Nephron (organoid): ENCODE results near the gene BRD7.
A peak's percentile ranks its signal among the peaks of the same experiment; 100 is the strongest.

Source experiments
- H3K27ac Mint-ChIP-seq, 3 experiments: 2 replicates each; pipeline ENCODE4 v1.8.0; 2020; ENCODE audit warnings: mixed read lengths in 3 of 3, mild to moderate bottlenecking in 2 of 3, moderate library complexity in 1 of 3
- H3K27me3 Mint-ChIP-seq: 2 replicates; pipeline ENCODE4 v1.8.0; 2021; ENCODE audit warnings: low read depth, mild to moderate bottlenecking, moderate library complexity, mixed read lengths
- H3K36me3 Mint-ChIP-seq: 2 replicates; pipeline ENCODE4 v1.8.0; 2020; ENCODE audit warnings: low read depth, mixed read lengths
- H3K4me1 Mint-ChIP-seq: 2 replicates; pipeline ENCODE4 v1.8.0; 2020; ENCODE audit warnings: mixed read lengths
- H3K4me3 Mint-ChIP-seq, 3 experiments: 2 replicates each; pipeline ENCODE4 v1.8.0; 2020; ENCODE audit warnings: mild to moderate bottlenecking in 3 of 3, mixed read lengths in 3 of 3, moderate library complexity in 2 of 3
- H3K9me3 Mint-ChIP-seq: 2 replicates; pipeline ENCODE4 v1.8.0; 2020; ENCODE audit warnings: mixed read lengths
- TF ChIP-seq, protein P1 (sequence below), 3 experiments: fragments of 200-600 bp; sonication (generic); IDR thresholded peaks; one replicate each; pipeline ENCODE4 v1.5.0; 2021; ENCODE audit warnings: antibody characterized with exemption in 3 of 3; ENCODE audit not compliant: unreplicated experiment in 3 of 3

The BRD7 gene

DNA sequence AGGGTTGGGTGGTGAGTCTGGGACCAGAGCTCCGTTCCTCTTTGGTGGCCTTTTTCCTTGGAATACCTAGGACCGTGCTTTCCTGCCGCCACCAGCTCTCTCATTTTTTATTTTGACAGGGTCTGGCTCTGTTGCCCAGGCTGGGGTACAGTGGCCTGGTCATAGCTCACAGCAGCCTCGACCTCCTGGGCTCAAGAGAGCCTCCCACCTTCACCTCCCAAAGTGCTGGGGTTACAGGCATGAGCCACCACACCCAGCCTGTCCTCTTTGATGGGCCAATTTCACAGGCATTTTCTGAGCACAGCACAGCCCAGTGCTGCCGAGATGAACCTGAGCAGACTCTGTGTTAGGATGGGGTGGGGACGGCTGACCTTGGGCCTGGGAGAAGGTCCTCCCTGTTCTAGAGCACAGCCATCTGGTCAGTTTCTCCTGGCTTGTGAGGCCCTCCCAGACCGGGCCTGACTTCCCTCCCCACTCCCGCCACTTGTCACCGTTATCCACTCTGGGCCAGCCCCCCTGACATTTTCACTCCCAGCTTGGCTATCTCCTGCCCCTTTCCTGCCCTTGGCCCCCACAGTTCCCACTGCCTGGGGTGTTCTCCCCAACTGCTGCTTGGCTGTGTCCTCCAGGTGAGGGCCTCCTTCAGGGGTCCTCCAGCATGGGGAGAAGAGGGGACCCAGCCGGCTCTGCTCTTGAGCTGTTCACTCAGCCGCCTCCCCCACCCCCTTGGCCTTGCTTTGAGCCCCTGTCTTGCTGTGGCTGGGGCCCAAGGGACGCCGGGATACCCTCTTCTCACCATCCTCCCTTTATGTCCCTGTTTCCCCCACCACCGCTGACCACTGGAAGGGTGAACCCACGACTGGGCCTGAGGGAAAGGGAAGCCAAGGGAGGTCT, 97.4 kb downstream of the BRD7 start:
- TF ChIP-seq, protein P1, sequence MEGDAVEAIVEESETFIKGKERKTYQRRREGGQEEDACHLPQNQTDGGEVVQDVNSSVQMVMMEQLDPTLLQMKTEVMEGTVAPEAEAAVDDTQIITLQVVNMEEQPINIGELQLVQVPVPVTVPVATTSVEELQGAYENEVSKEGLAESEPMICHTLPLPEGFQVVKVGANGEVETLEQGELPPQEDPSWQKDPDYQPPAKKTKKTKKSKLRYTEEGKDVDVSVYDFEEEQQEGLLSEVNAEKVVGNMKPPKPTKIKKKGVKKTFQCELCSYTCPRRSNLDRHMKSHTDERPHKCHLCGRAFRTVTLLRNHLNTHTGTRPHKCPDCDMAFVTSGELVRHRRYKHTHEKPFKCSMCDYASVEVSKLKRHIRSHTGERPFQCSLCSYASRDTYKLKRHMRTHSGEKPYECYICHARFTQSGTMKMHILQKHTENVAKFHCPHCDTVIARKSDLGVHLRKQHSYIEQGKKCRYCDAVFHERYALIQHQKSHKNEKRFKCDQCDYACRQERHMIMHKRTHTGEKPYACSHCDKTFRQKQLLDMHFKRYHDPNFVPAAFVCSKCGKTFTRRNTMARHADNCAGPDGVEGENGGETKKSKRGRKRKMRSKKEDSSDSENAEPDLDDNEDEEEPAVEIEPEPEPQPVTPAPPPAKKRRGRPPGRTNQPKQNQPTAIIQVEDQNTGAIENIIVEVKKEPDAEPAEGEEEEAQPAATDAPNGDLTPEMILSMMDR (IDR thresholded peaks at IDR 0.05; ENCODE audit: unreplicated experiment in 3 of 3) = no peak
- no peak overlapping the region for H3K27ac Mint-ChIP-seq
- peaks cover 4% of the 10 kb centered on the region for H3K27me3 Mint-ChIP-seq

DNA sequence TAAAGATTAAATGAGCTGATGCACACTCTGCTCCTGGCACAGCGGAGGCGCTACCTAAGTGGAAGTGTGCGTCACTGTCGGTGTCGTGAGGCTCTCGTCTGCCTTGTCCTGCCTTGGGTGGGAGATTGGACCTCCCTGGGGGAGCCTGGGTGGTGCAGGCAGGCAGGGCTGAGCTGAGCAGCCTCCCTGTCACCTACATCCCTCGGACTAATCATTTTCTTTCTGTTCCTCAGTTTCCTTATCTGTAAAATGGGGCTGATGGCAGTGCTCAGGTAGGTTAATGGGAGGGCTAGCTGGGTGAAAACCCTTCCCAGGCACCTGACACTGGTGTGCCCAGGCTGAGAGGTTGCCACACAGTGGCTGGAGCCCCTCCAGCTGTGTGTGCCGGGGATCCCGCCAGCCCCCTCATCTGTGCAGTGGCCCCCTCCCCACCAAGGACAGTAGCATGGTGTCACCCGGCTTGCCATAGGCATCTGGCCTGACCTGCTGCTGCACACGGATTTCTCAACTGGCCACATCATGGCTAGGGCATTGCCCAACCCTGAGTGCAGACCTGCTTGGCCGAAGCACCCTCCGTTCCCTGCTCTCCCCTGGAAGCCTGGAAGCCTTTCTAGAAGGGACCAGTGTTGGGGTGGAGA, 98.2 kb downstream of the BRD7 start:
- Mint-ChIP-seq H3K36me3 (no peaks in the 10 kb centered on the region), H3K9me3 (no peaks in the 10 kb centered on the region), H3K4me3 (no peak overlapping the region), H3K4me1 (peaks cover 8% of the 10 kb centered on the region), H3K27ac (no peak overlapping the region), H3K27me3 (peaks cover 4% of the 10 kb centered on the region)
- TF ChIP-seq, protein P1 (IDR thresholded peaks at IDR 0.05; ENCODE audit: unreplicated experiment in 3 of 3) = no peak

More for the DNA sequence above, 97.4 kb downstream of the BRD7 start:
- Mint-ChIP-seq H3K4me3 (no peak overlapping the region), H3K4me1 (peaks cover 7% of the 10 kb centered on the region), H3K9me3 (no peaks in the 10 kb centered on the region), H3K36me3 (no peaks in the 10 kb centered on the region)

DNA sequence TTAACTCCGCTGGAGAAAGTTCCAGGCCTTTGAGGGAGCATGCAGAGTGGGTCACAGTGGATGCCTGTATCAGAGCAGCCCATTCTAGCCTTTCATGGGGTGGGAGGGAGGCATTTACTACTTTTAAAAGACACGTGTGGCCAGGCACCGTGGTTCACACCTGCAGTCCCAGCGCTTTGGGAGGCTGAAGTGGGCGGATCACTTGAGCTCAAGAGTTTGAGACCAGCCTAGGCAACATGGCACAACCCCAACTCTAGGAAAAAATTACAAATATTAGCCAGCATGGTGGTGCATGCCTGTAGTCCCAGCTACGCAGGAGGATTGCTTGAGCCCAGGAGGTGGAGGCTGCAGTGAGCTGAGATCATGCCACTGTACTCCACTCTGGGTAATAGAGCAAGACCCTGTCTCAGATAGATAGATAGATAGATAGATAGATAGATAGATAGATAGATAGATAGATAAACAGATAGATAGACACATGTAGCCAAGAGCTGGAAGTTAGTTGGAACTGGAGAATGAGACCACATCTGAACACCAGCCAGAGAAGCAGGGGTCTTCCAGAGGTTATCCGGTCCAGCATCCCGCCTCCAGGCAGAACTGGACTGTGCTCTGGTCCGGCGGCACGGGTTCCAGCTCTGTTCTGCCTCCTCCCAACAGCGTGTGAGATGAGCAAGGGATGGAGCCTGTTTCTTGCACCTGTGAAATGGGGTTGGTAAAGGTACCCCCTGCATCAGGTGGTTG, 98.8 kb downstream of the BRD7 start:
- Mint-ChIP-seq H3K4me1 (peaks cover 14% of the 10 kb centered on the region), H3K36me3 (no peaks in the 10 kb centered on the region)
- TF ChIP-seq, protein P1 (IDR thresholded peaks at IDR 0.05; ENCODE audit: unreplicated experiment in 3 of 3) = no peak

DNA sequence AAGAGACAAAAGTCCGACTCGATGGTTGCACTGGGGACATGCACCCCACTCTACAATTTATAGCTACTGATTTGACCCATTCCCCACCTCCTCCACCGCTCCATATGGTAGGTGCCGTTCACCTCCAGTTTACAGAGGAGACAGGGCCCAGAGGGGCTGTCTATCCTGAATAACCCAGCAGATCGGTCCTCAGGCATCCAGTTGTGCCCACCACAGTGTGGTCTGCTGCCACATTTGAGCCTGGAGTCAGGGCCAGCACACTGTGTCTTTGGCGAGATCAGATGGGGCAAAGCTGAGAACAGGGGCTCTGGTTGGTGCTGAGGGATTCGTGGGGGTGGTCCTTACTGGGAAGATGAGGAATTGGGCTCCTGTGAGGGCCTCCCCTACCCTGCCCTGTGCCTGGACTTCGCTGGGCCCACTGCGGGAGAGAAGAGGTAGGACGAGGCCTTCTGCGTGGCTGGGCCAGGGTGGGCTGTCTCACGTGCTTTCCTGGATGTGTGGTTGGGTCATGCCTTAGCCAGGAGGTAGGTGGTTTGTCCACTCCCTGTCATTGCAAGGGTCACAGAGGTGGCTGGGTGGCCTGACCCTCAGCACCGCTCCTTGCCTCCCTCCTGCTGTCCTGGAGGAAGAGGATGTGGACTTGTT, 99.6 kb downstream of the BRD7 start:
- Mint-ChIP-seq H3K9me3 (no peaks in the 10 kb centered on the region), H3K27ac (no peak overlapping the region), H3K27me3 (peaks cover 4% of the 10 kb centered on the region), H3K4me1 (peaks cover 19% of the 10 kb centered on the region), H3K36me3 (no peaks in the 10 kb centered on the region), H3K4me3 (no peak overlapping the region)
- TF ChIP-seq, protein P1 (IDR thresholded peaks at IDR 0.05; ENCODE audit: unreplicated experiment in 3 of 3) = no peak

More for the DNA sequence above, 98.8 kb downstream of the BRD7 start:
- no peak overlapping the region for H3K27ac Mint-ChIP-seq
- no peaks in the 10 kb centered on the region for H3K9me3 Mint-ChIP-seq
- peaks cover 4% of the 10 kb centered on the region for H3K27me3 Mint-ChIP-seq
- no peak overlapping the region for H3K4me3 Mint-ChIP-seq

DNA sequence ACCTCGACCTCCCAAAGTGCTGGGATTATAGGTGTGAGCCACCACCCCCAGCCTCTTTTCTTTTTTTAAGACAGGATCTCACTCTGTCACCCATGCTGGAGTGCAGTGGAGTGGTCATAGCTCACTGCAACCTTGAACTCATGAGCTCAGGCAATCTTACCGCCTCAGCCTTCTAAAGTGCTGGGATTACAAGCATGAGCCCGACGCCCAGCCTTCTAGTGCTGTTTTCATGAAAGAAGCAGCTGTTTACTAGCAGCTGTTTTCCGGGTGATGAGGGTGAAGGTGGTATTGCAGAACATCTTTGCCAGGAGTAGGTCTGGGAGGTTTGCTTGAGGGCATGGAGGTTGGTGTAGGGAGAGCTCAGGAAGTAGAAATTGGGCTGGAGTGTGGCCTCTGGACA, 100.4 kb downstream of the BRD7 start:
- Mint-ChIP-seq H3K27ac (peak overlapping the region in 1 of 3 experiments; percentile 15), H3K9me3 (no peaks in the 10 kb centered on the region), H3K4me1 (peaks cover 20% of the 10 kb centered on the region), H3K4me3 (no peak overlapping the region), H3K36me3 (no peaks in the 10 kb centered on the region), H3K27me3 (no peaks in the 10 kb centered on the region)
- TF ChIP-seq, protein P1 (IDR thresholded peaks at IDR 0.05; ENCODE audit: unreplicated experiment in 3 of 3) = no peak
